Retina (tissue), 1 donor: ENCODE data around the gene PHYHD1.

Experiments used
- DNase-seq: peaks from one replicate; pipeline ENCODE4 v3.0.0-alpha.2; 2016

The PHYHD1 gene

GRCh38 chr9:128901822-128902221 lies 19.0 kb upstream of the PHYHD1 start:
- DNase-seq, result no peak

- DNase-seq, result no peak
Measured at GRCh38 chr9:128902351-128903078, 18.3 kb upstream of the PHYHD1 start.

GRCh38 chr9:128903079-128903461 lies 17.7 kb upstream of the PHYHD1 start:
- DNase-seq, result no peak

- DNase-seq, result no peak
Measured at GRCh38 chr9:128903871-128904620, 16.7 kb upstream of the PHYHD1 start.

GRCh38 chr9:128905964-128906363 lies 14.8 kb upstream of the PHYHD1 start:
- no peak for DNase-seq

- DNase-seq, result no peak
Measured at GRCh38 chr9:128906741-128907140, 14.0 kb upstream of the PHYHD1 start.

GRCh38 chr9:128908372-128908771 lies 12.4 kb upstream of the PHYHD1 start:
- no peak for DNase-seq

- DNase-seq, result no peak
Measured at GRCh38 chr9:128909859-128910258, 10.9 kb upstream of the PHYHD1 start.

- DNase-seq, result no peak
Measured at GRCh38 chr9:128910906-128911305, 9.9 kb upstream of the PHYHD1 start.

- DNase-seq, result no peak
Measured at GRCh38 chr9:128911529-128912035, 9.2 kb upstream of the PHYHD1 start.

- no peak for DNase-seq
Measured at GRCh38 chr9:128912270-128912853, 8.4 kb upstream of the PHYHD1 start.

- DNase-seq, result no peak
Measured at GRCh38 chr9:128913048-128913900, 7.5 kb upstream of the PHYHD1 start.

- no peak for DNase-seq
Measured at GRCh38 chr9:128913995-128914772, 6.6 kb upstream of the PHYHD1 start.

- no peak for DNase-seq
Measured at GRCh38 chr9:128916204-128916603, 4.6 kb upstream of the PHYHD1 start.

GRCh38 chr9:128916745-128917144 lies 4.0 kb upstream of the PHYHD1 start:
- no peak for DNase-seq

- DNase-seq, result no peak
Measured at GRCh38 chr9:128917151-128917849, 3.5 kb upstream of the PHYHD1 start.

GRCh38 chr9:128918921-128919320 lies 1.9 kb upstream of the PHYHD1 start:
- DNase-seq, result no peak

- DNase-seq, result no peak
Measured at GRCh38 chr9:128919402-128920089, 1.2 kb upstream of the PHYHD1 start.

- peak; percentile 88 for DNase-seq
Measured at GRCh38 chr9:128921881-128922763, 1.3 kb downstream of the PHYHD1 start.

- no peak for DNase-seq
Measured at GRCh38 chr9:128923493-128923883, 2.7 kb downstream of the PHYHD1 start.
